Measurements from ENCODE around the gene CYTH2.

DNA sequence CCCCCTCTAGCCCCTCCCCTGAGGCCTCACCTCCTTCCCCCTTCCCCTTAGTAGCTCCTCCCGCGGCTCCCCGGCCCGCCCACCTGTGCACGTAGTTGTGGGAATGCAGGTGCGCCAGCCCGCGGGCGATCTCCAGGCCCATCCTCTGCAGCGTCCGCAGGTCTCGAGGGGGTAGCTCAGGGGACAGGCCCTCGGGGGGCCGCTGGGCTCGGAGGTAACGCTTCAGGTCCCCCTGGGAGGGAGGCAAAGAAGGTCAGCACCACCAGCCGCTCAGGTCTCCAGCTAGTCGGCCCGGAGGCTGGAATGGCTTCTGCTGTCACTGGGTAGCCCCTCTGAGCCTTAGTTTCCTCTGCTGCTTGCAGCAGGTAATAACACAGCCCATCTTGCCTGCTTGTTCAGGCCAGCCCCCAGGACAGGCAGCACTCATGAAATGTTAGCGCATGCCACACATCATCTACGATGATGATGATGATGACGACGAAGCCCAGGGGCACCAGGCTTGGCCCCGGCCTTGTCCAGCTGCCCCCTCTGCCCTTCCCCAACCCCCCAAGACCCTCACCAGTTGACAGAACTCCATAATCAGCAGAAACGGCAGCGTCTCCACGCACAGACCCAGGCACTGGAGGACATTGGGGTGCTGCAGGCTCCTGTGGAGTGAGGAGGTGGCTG, 33.3 kb downstream of the CYTH2 start:
- no peak for TF ChIP-seq EZH2phosphoT487 (IDR thresholded peaks at IDR 0.05)
- TF ChIP-seq, protein P1, sequence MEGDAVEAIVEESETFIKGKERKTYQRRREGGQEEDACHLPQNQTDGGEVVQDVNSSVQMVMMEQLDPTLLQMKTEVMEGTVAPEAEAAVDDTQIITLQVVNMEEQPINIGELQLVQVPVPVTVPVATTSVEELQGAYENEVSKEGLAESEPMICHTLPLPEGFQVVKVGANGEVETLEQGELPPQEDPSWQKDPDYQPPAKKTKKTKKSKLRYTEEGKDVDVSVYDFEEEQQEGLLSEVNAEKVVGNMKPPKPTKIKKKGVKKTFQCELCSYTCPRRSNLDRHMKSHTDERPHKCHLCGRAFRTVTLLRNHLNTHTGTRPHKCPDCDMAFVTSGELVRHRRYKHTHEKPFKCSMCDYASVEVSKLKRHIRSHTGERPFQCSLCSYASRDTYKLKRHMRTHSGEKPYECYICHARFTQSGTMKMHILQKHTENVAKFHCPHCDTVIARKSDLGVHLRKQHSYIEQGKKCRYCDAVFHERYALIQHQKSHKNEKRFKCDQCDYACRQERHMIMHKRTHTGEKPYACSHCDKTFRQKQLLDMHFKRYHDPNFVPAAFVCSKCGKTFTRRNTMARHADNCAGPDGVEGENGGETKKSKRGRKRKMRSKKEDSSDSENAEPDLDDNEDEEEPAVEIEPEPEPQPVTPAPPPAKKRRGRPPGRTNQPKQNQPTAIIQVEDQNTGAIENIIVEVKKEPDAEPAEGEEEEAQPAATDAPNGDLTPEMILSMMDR (IDR thresholded peaks at IDR 0.05), result no peak
